ENCODE data around the gene TBX21.

TBX21 gene

DNA sequence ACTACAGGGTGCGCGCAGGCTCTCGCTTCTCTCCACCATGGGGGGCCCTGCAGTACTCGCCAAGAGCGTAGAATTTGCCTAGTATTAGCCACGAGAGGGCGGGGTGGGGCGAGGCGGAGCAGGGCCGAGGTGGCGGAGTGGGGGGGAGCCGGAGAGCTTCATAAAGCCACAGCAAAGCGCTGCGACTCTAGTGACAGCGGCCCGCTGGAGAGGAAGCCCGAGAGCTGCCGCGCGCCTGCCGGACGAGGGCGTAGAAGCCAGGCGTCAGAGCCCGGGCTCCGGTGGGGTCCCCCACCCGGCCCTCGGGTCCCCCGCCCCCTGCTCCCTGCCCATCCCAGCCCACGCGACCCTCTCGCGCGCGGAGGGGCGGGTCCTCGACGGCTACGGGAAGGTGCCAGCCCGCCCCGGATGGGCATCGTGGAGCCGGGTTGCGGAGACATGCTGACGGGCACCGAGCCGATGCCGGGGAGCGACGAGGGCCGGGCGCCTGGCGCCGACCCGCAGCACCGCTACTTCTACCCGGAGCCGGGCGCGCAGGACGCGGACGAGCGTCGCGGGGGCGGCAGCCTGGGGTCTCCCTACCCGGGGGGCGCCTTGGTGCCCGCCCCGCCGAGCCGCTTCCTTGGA is at the start of gene TBX21:
Gene TBX21 (plus strand): TSS at position 190 of the 627 bp plus-strand sequence. CDS start 219 bp downstream, at position 409.
- TF ChIP-seq USF1 (IDR thresholded peaks at IDR 0.05): no peak
- TF ChIP-seq RAD21 (IDR thresholded peaks at IDR 0.05; ENCODE audit: low read depth): 0 out of 2 replicates have a peak, but pooled peaks have one; percentile 3
- no peak for TF ChIP-seq TEAD4 (IDR thresholded peaks at IDR 0.05)
- TF ChIP-seq EGR1 (IDR thresholded peaks at IDR 0.05): no peak
- no peak for TF ChIP-seq EP300 (IDR thresholded peaks at IDR 0.05; ENCODE audit: borderline replicate concordance)
- TF ChIP-seq NFIC (IDR thresholded peaks at IDR 0.05): no peak
- no peak for TF ChIP-seq ZBTB7A (IDR thresholded peaks at IDR 0.05; ENCODE audit: low read depth)

- TF ChIP-seq MAX (IDR thresholded peaks at IDR 0.05): no peak
- no peak for TF ChIP-seq CEBPB (IDR thresholded peaks at IDR 0.05)
- TF ChIP-seq TCF12 (IDR thresholded peaks at IDR 0.05; ENCODE audit: low read depth): no peak
- TF ChIP-seq CREB1 (IDR thresholded peaks at IDR 0.05; ENCODE audit: low read depth): no peak
- no peak for TF ChIP-seq YY1 (IDR thresholded peaks at IDR 0.05; ENCODE audit: low read depth)
- TF ChIP-seq EP300 (IDR thresholded peaks at IDR 0.05; ENCODE audit: borderline replicate concordance): no peak
- TF ChIP-seq FOXM1 (IDR thresholded peaks at IDR 0.05; ENCODE audit: borderline replicate concordance, low read depth): no peak
- TF ChIP-seq USF1 (IDR thresholded peaks at IDR 0.05): no peak
- no peak for TF ChIP-seq EGR1 (IDR thresholded peaks at IDR 0.05)
These were observed 49.0 kb upstream of the TBX21 start for GRCh38 chr17:47684025-47684424.

GRCh38 chr17:47684535-47685193 is 48.4 kb upstream of the TBX21 start:
- no peak for TF ChIP-seq TCF12 (IDR thresholded peaks at IDR 0.05; ENCODE audit: low read depth)
- no peak for TF ChIP-seq RAD21 (IDR thresholded peaks at IDR 0.05; ENCODE audit: low read depth)
- TF ChIP-seq TEAD4 (IDR thresholded peaks at IDR 0.05): no peak
- no peak for TF ChIP-seq MAX (IDR thresholded peaks at IDR 0.05)
- no peak for TF ChIP-seq EP300 (IDR thresholded peaks at IDR 0.05; ENCODE audit: borderline replicate concordance)
- no peak for TF ChIP-seq TAF1 (IDR thresholded peaks at IDR 0.05; ENCODE audit: low read depth)
- TF ChIP-seq YY1 (IDR thresholded peaks at IDR 0.05; ENCODE audit: low read depth): no peak
- no peak for TF ChIP-seq FOXM1 (IDR thresholded peaks at IDR 0.05; ENCODE audit: borderline replicate concordance, low read depth)
- no peak for TF ChIP-seq CREB1 (IDR thresholded peaks at IDR 0.05; ENCODE audit: low read depth)
- no peak for TF ChIP-seq EGR1 (IDR thresholded peaks at IDR 0.05)
- no peak for TF ChIP-seq NFIC (IDR thresholded peaks at IDR 0.05)
- TF ChIP-seq ZBTB7A (IDR thresholded peaks at IDR 0.05; ENCODE audit: low read depth): no peak
- no peak for TF ChIP-seq CEBPB (IDR thresholded peaks at IDR 0.05)

GRCh38 chr17:47685556-47686275 is 47.3 kb upstream of the TBX21 start:
- TF ChIP-seq ZBTB7A (IDR thresholded peaks at IDR 0.05; ENCODE audit: low read depth): no peak
- no peak for TF ChIP-seq TCF12 (IDR thresholded peaks at IDR 0.05; ENCODE audit: low read depth)
- no peak for TF ChIP-seq RAD21 (IDR thresholded peaks at IDR 0.05; ENCODE audit: low read depth)
- no peak for TF ChIP-seq EGR1 (IDR thresholded peaks at IDR 0.05)
- TF ChIP-seq, protein P1, sequence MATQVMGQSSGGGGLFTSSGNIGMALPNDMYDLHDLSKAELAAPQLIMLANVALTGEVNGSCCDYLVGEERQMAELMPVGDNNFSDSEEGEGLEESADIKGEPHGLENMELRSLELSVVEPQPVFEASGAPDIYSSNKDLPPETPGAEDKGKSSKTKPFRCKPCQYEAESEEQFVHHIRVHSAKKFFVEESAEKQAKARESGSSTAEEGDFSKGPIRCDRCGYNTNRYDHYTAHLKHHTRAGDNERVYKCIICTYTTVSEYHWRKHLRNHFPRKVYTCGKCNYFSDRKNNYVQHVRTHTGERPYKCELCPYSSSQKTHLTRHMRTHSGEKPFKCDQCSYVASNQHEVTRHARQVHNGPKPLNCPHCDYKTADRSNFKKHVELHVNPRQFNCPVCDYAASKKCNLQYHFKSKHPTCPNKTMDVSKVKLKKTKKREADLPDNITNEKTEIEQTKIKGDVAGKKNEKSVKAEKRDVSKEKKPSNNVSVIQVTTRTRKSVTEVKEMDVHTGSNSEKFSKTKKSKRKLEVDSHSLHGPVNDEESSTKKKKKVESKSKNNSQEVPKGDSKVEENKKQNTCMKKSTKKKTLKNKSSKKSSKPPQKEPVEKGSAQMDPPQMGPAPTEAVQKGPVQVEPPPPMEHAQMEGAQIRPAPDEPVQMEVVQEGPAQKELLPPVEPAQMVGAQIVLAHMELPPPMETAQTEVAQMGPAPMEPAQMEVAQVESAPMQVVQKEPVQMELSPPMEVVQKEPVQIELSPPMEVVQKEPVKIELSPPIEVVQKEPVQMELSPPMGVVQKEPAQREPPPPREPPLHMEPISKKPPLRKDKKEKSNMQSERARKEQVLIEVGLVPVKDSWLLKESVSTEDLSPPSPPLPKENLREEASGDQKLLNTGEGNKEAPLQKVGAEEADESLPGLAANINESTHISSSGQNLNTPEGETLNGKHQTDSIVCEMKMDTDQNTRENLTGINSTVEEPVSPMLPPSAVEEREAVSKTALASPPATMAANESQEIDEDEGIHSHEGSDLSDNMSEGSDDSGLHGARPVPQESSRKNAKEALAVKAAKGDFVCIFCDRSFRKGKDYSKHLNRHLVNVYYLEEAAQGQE (IDR thresholded peaks at IDR 0.05; ENCODE audit: low read depth): no peak
- TF ChIP-seq MAX (IDR thresholded peaks at IDR 0.05): no peak
- TF ChIP-seq EP300 (IDR thresholded peaks at IDR 0.05; ENCODE audit: borderline replicate concordance): no peak
- TF ChIP-seq TEAD4 (IDR thresholded peaks at IDR 0.05): no peak

DNA sequence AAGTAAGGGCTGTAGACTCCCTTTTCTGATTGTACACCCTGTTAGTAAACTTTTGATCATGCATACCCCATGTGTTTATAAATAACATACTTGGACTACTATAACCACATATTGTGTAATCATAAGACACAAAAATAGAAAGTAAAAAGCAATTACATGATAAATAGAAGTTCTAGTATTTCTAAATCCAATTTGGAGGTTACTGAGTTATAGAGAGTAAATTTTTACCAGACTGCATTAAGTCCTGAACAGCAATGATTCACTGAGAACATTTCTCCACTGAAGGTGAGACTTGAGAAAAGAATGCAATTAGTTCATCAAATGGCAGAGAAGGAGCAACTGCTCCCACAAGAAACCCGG is 46.8 kb upstream of the TBX21 start:
- TF ChIP-seq TEAD4 (IDR thresholded peaks at IDR 0.05): no peak
- TF ChIP-seq TCF12 (IDR thresholded peaks at IDR 0.05; ENCODE audit: low read depth): no peak
- TF ChIP-seq NFIC (IDR thresholded peaks at IDR 0.05): no peak
- no peak for TF ChIP-seq FOXM1 (IDR thresholded peaks at IDR 0.05; ENCODE audit: borderline replicate concordance, low read depth)
- TF ChIP-seq, protein P1 (IDR thresholded peaks at IDR 0.05; ENCODE audit: low read depth): no peak
- no peak for TF ChIP-seq USF1 (IDR thresholded peaks at IDR 0.05)
- TF ChIP-seq EP300 (IDR thresholded peaks at IDR 0.05; ENCODE audit: borderline replicate concordance): no peak
- TF ChIP-seq RAD21 (IDR thresholded peaks at IDR 0.05; ENCODE audit: low read depth): no peak
